Body of pancreas (tissue), 4 donors: ENCODE measurements around the gene NSMCE1. TPM values are rescaled to one million over a fixed set of nuclear protein-coding genes. Genes with fewer than 3 reads are reported as not detected.

Experiments
- ATAC-seq: fragments of 150-250 bp; one replicate; pipeline ENCODE4 v1.9.1; 2016
- DNase-seq, 4 donors: peaks; one replicate each; pipeline ENCODE4 v3.0.0-alpha.2; 2019
- H3K27ac ChIP-seq, 4 donors: fragments of 200-600 bp; sonication (generic); 1 replicate in 3 of 4; 2 replicates in 1 of 4; pipeline versions ENCODE4 v1.5.1 to v1.6.1; 2016 to 2019; ENCODE audit warnings: mild to moderate bottlenecking in 1 of 4, mixed read lengths in 1 of 4, moderate library complexity in 1 of 4
- H3K27me3 ChIP-seq, 2 donors: fragments of 200-600 bp; sonication (generic); one replicate each; pipeline ENCODE4 v1.6.0; 2016; ENCODE audit warnings: mild to moderate bottlenecking in 1 of 2
- H3K36me3 ChIP-seq, 2 donors: fragments of 200-600 bp; sonication (generic); replicated peaks in 1 of 2; 2 replicates each; pipeline ENCODE4 v1.5.1; 2016; ENCODE audit warnings: low read depth in 2 of 2; ENCODE audit not compliant: insufficient read depth in 1 of 2
- H3K4me1 ChIP-seq: fragments of 200-600 bp; sonication (generic); one replicate; pipeline ENCODE4 v1.6.0; 2016
- H3K4me3 ChIP-seq, 2 donors: fragments of 200-600 bp; sonication (generic); 1 replicate in 1 of 2; 2 replicates in 1 of 2; pipeline ENCODE4 v1.5.1; 2016 to 2019
- H3K9me3 ChIP-seq, 3 donors: fragments of 200-600 bp; sonication (generic); 1 replicate in 2 of 3; 2 replicates in 1 of 3; pipeline ENCODE4 v1.5.1; 2016
- POLR2A ChIP-seq, 3 donors: fragments of 450-650 bp; IDR thresholded peaks; one replicate each; pipeline ENCODE4 v1.6.1; 2016; ENCODE audit warnings: antibody characterized with exemption in 3 of 3, mild to moderate bottlenecking in 2 of 3
- WGBS, 2 donors: methylation state at CpG; one replicate each; pipeline ENCODE4 v1.1.5; 2017; 5-methylcytosine and 5-hydroxymethylcytosine counted together
- intact Hi-C: fragments of 100-400 bp; cut with DNase I; formaldehyde crosslinking; loops from one replicate; pipeline ENCODE4 v1.15.1; 2023
- total RNA-seq, 2 donors: library from RNA; depleted of rRNA; stranded (reverse); fragments of >200 nt; gene quantifications; one replicate each; pipeline ENCODE4 v1.1.0, GENCODE V29; 2016
- TF ChIP-seq, protein P1 (sequence below), 7 experiments: fragments of 450-650 bp in 4 of 7; fragments of 200-600 bp in 3 of 7; sonication (generic) in 3 of 7; IDR thresholded peaks; one replicate each; pipeline ENCODE4 v1.5.1; 2016 to 2019; ENCODE audit warnings: antibody characterized with exemption in 7 of 7

The NSMCE1 gene
- total RNA-seq, 2 donors from 2014 or later, result 20.1 to 29.1 TPM

GRCh38 chr16:27232061-27232900 is 36.3 kb downstream of the NSMCE1 start:
- DNase-seq (no peak), ATAC-seq (no peak)
- Histone ChIP-seq H3K27me3 (no peaks in the 10 kb centered on the region), H3K27ac (no peak overlapping the region), H3K9me3 (no peaks in the 10 kb centered on the region), H3K36me3 (peaks cover 0 to 3% of the 10 kb centered on the region in 2 donors), H3K4me3 (no peak overlapping the region), H3K4me1 (peaks cover 31% of the 10 kb centered on the region)
- 74 to 95% methylated on average over 21 to 26 of the region's 26 CpGs for WGBS, 2 donors
- TF ChIP-seq, protein P1, sequence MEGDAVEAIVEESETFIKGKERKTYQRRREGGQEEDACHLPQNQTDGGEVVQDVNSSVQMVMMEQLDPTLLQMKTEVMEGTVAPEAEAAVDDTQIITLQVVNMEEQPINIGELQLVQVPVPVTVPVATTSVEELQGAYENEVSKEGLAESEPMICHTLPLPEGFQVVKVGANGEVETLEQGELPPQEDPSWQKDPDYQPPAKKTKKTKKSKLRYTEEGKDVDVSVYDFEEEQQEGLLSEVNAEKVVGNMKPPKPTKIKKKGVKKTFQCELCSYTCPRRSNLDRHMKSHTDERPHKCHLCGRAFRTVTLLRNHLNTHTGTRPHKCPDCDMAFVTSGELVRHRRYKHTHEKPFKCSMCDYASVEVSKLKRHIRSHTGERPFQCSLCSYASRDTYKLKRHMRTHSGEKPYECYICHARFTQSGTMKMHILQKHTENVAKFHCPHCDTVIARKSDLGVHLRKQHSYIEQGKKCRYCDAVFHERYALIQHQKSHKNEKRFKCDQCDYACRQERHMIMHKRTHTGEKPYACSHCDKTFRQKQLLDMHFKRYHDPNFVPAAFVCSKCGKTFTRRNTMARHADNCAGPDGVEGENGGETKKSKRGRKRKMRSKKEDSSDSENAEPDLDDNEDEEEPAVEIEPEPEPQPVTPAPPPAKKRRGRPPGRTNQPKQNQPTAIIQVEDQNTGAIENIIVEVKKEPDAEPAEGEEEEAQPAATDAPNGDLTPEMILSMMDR (IDR thresholded peaks at IDR 0.05), result no peak
- TF ChIP-seq POLR2A (IDR thresholded peaks at IDR 0.05), result no peak
- intact Hi-C loops, result loop anchor here (5.0 to 10.0 kb wide), 3 partner anchors 55 to 143 kb away; partner anchors contain the start of gene IL4R

DNA sequence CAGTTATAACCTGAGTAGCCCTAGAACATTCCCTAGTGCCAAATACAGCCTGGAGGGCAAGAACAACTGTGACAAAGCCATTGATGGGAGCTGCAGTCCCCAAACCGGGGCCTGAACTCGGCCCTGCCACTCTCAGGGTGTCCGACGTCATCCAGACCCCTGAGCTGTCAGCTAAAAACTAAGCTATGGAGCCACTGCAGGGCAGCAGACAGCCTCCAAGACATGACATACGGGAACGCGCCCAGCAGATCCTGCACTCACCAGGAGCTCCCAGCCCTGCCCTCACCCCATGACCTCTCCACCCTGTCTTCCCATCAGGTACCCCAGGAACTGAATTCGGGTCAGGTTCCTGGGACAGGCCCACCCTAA is 36.9 kb downstream of the NSMCE1 start:
- Histone ChIP-seq H3K4me1 (peaks cover 27% of the 10 kb centered on the region), H3K27me3 (no peaks in the 10 kb centered on the region), H3K9me3 (no peaks in the 10 kb centered on the region), H3K36me3 (peaks cover 0 to 3% of the 10 kb centered on the region in 2 donors), H3K4me3 (no peak overlapping the region), H3K27ac (no peak overlapping the region)
- WGBS, 2 donors, result 75 to 83% methylated on average over 2 to 8 of the region's 8 CpGs
- intact Hi-C loops, result loop anchor here (5.0 to 10.0 kb wide), 3 partner anchors 54 to 143 kb away; partner anchors contain the start of gene IL4R
- TF ChIP-seq POLR2A (IDR thresholded peaks at IDR 0.05), result no peak
- TF ChIP-seq, protein P1 (IDR thresholded peaks at IDR 0.05), result no peak
- no peak for DNase-seq
- no peak for ATAC-seq

DNA sequence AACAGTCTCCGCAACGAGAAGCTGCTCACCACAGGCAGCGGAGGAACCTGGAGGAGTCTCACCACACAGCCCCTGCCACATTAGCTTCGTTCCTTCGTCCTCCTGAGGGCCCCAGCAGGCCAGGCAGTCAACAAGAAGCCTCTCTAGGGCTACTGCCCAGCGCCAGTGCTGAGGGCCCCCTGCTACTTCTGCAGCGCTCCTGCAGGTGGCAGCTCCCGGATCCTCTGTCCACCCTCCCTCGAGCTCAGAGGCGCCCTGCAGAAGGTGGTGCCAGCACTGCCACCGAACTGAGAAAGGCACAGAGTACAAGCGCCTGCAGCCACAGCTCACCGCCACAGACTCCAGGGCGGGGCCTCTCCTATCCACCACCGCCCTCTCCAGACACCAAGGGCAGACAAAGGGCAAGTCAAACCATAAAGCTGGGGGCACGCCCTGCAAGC is 38.0 kb downstream of the NSMCE1 start:
- Histone ChIP-seq H3K4me3 (no peak overlapping the region), H3K4me1 (peaks cover 36% of the 10 kb centered on the region), H3K9me3 (no peaks in the 10 kb centered on the region), H3K27me3 (no peaks in the 10 kb centered on the region), H3K27ac (no peak overlapping the region), H3K36me3 (peaks cover 0 to 3% of the 10 kb centered on the region in 2 donors)
- intact Hi-C loops, result loop anchor here (5.0 to 10.0 kb wide), 3 partner anchors 53 to 144 kb away; partner anchors contain the start of gene IL4R
- DNase-seq (no peak), ATAC-seq (no peak)
- TF ChIP-seq POLR2A (IDR thresholded peaks at IDR 0.05), result no peak
- TF ChIP-seq, protein P1 (IDR thresholded peaks at IDR 0.05), result no peak
- 79 to 97% methylated on average over 7 to 14 of the region's 16 CpGs for WGBS, 2 donors

DNA sequence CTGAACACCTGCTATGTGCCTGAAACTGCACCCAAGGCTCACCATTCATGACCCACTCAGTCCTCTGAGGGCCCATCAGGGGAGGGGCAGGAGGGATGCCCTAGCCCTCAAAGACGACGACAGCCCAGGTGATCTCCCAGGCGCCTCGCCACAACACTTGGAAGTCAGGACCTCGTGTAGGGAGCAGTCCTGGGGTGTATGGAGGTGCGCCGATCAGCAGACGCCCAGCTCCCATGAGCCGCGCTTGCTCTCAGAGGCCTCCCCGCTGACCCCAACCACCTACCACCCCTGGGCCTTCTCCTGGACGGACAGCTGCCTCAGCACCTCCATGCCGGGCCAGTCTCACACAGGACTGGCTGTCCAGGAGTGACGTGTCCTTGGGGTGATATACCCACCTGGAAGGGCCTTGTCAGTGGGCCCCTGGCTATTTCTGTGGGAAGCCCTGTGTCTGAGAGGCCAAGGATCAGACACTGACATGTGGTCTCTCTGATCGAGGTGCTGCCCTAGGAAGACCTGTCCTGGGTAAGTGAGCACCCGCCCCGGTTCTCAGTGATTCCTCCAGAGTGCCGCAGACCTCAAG is 38.6 kb downstream of the NSMCE1 start:
- 80 to 81% methylated on average over 2 to 16 of the region's 18 CpGs for WGBS, 2 donors

More for the DNA sequence above, 38.6 kb downstream of the NSMCE1 start:
- peaks cover 36% of the 10 kb centered on the region for H3K4me1 ChIP-seq
- no peaks in the 10 kb centered on the region for H3K9me3 ChIP-seq
- TF ChIP-seq POLR2A (IDR thresholded peaks at IDR 0.05), result no peak
- TF ChIP-seq, protein P1 (IDR thresholded peaks at IDR 0.05), result no peak
- peak overlapping the region in 1 of 4 donors; percentile 51 for H3K27ac ChIP-seq
- ATAC-seq, result no peak
- H3K27me3 ChIP-seq, result no peaks in the 10 kb centered on the region
- H3K36me3 ChIP-seq, result peaks cover 0 to 3% of the 10 kb centered on the region in 2 donors
- intact Hi-C loops, result loop anchor here (5.0 to 10.0 kb wide), 3 partner anchors 53 to 145 kb away; partner anchors contain the start of gene IL4R
- no peak overlapping the region for H3K4me3 ChIP-seq
- DNase-seq, result no peak
